HG02571 (cell line): ENCODE results near the gene TMEM97.
"Not testable (repeated sequence)": the region's sequence is repeated elsewhere in the genome, so short reads cannot be mapped to it uniquely, and the experiment has no call there.

Source experiments
- ATAC-seq: cut with Tn5 transposase; IDR thresholded peaks from one replicate; pipeline ENCODE4 v1.9.1; 2021; ENCODE audit warnings: mild to moderate bottlenecking, moderate library complexity; ENCODE audit not compliant: unreplicated experiment

The TMEM97 gene

GRCh38 chr17:28335959-28336871 is 17.2 kb downstream of the TMEM97 start:
- no peak for ATAC-seq

GRCh38 chr17:28338056-28338768 is 19.2 kb downstream of the TMEM97 start:
- no peak for ATAC-seq

- not testable (repeated sequence) for ATAC-seq
Observed at GRCh38 chr17:28338769-28339212, 19.8 kb downstream of the TMEM97 start.

GRCh38 chr17:28339431-28339830 is 20.4 kb downstream of the TMEM97 start:
- no peak for ATAC-seq

- no peak for ATAC-seq
Observed at GRCh38 chr17:28340374-28340773, 21.4 kb downstream of the TMEM97 start.

GRCh38 chr17:28341516-28341915 is 22.5 kb downstream of the TMEM97 start:
- ATAC-seq: no peak

GRCh38 chr17:28342313-28342712 is 23.3 kb downstream of the TMEM97 start:
- no peak for ATAC-seq

- ATAC-seq: no peak
Observed at GRCh38 chr17:28343491-28343932, 24.5 kb downstream of the TMEM97 start.

GRCh38 chr17:28344011-28344410 is 25.0 kb downstream of the TMEM97 start:
- ATAC-seq: no peak

- ATAC-seq: no peak
Observed at GRCh38 chr17:28344435-28344901, 25.5 kb downstream of the TMEM97 start.

- no peak for ATAC-seq
Observed at GRCh38 chr17:28345419-28346198, 26.6 kb downstream of the TMEM97 start.

GRCh38 chr17:28346199-28346580 is 27.2 kb downstream of the TMEM97 start:
- ATAC-seq: no peak

GRCh38 chr17:28346746-28347246 is 27.8 kb downstream of the TMEM97 start:
- no peak for ATAC-seq

GRCh38 chr17:28347261-28347891 is 28.4 kb downstream of the TMEM97 start:
- ATAC-seq: no peak

- no peak for ATAC-seq
Observed at GRCh38 chr17:28348979-28349378, 30.0 kb downstream of the TMEM97 start.

- ATAC-seq: no peak
Observed at GRCh38 chr17:28350271-28350670, 31.3 kb downstream of the TMEM97 start.

GRCh38 chr17:28357061-28357900 is 38.3 kb downstream of the TMEM97 start, which contains the start of gene POLDIP2:
TSS of gene POLDIP2 (minus strand) at chr17:28357527. CDS start at chr17:28357448, 79 bp downstream.
- peak; percentile 94 for ATAC-seq

GRCh38 chr17:28357901-28358197 is 38.8 kb downstream of the TMEM97 start:
- no peak for ATAC-seq

- ATAC-seq: no peak
Observed at GRCh38 chr17:28363186-28363585, 44.2 kb downstream of the TMEM97 start.
